HG02798 (cell line): ENCODE results near the gene EDEM3.

ENCODE experiments used
- ATAC-seq: cut with Tn5 transposase; IDR thresholded peaks from one replicate; pipeline ENCODE4 v1.9.1; 2021; ENCODE audit warnings: mild to moderate bottlenecking; ENCODE audit not compliant: unreplicated experiment, poor library complexity

The EDEM3 gene

DNA sequence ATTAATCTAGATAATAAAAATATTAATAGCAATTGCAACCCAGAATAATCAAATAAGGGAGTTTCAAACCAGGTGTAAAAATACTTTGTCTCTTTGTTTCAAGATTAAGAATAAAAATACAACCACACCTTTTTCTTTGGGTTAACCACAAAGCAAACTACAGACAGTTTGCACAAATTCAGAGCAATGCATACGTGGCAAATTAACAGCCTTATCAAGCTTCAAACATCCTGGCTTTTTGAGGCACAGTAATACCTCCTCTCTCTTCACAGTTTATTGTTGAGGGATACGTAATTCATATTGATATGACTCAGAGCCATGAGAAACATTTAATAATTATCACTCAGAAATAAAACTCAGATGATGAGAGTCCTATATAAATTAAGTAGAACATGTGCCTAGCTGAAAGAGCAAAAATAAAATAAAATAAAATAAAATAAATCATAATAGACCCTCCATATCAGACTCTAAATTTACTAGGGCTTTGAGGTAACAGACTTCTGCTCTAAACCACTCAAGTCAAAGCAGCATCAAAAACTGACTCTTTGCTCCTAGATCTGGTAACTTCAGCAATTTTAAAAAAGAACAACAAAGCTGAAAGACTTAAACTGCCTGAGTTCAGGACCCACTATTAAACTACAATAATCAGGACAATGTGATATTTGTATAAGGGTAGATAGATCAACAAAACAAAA, 11.4 kb downstream of the EDEM3 start:
- ATAC-seq, result peak; percentile 72

- no peak for ATAC-seq
Measured at GRCh38 chr1:184740344-184740743, 14.3 kb downstream of the EDEM3 start.

GRCh38 chr1:184739796-184740195, 14.9 kb downstream of the EDEM3 start:
- no peak for ATAC-seq

DNA sequence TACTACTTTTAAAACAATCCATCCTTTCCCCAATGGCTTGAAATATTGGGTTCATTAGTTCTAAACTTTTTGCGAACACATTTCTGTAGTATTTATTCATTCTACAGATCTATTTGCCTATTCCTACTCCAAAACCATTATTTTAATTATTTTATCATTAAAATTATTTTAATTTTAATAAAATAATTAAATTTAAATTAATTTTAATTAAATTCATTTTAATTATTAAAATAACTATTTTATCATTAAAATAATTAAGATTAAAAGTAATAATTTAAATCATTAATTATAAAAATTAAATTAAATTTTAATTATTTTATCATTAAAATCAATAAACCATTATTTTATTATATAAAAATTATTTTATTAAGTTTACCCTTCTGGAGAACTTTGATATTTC, 15.6 kb downstream of the EDEM3 start:
- ATAC-seq, result no peak

GRCh38 chr1:184734980-184735379, 19.7 kb downstream of the EDEM3 start:
- ATAC-seq, result peak; percentile 71

GRCh38 chr1:184724843-184725242, 29.8 kb downstream of the EDEM3 start:
- ATAC-seq, result no peak

GRCh38 chr1:184716158-184716557, 38.5 kb downstream of the EDEM3 start:
- no peak for ATAC-seq

DNA sequence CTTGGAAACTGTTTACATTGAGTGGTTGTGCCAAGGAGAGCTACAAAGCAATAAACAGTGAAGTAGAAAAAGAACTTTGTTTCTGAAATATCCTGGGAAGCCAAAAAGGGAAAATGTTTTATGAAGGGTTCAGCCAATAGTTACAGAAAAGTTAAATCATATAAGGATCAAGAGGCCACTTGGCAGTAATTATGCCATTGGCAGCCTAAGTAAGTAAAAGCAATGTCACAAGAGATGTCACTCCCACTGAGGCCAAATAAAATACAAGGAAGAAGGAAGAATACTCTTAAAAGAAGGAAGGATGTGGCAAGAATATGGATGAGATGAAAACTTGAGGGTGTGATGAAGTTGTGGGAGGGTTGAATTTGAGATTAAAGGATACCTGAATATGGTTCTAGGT, 45.2 kb downstream of the EDEM3 start:
- no peak for ATAC-seq

- no peak for ATAC-seq
Measured at GRCh38 chr1:184708084-184708676, 46.5 kb downstream of the EDEM3 start.

- no peak for ATAC-seq
Measured at GRCh38 chr1:184705271-184705670, 49.4 kb downstream of the EDEM3 start.

- ATAC-seq, result no peak
Measured at GRCh38 chr1:184701816-184702215, 52.8 kb downstream of the EDEM3 start.

GRCh38 chr1:184698969-184699368, 55.7 kb downstream of the EDEM3 start:
- no peak for ATAC-seq

GRCh38 chr1:184698016-184698415, 56.6 kb downstream of the EDEM3 start:
- ATAC-seq, result no peak

DNA sequence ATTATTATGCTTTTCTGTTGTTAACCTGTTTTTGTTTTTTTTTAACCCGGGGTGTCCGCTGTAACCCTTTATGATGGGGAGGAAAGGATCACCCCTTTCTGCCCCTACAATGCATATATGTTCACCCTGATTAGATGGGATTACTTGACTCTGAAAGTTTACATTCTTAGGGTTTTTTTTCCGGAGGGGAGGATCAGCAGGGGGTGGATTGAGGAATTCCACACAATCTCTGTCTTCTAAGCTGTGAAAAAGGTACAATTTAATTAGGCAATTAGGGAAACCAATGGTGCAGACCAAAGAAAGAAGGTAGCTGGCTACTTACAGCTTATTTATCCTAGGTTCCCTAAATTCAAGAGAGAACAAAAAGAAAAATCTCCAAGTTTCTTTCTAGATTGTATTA, 58.3 kb downstream of the EDEM3 start:
- no peak for ATAC-seq

- ATAC-seq, result no peak
Measured at GRCh38 chr1:184695023-184695422, 59.6 kb downstream of the EDEM3 start.

GRCh38 chr1:184693011-184693410, 61.6 kb downstream of the EDEM3 start:
- ATAC-seq, result no peak

GRCh38 chr1:184691719-184692324, 62.8 kb downstream of the EDEM3 start:
- no peak for ATAC-seq

DNA sequence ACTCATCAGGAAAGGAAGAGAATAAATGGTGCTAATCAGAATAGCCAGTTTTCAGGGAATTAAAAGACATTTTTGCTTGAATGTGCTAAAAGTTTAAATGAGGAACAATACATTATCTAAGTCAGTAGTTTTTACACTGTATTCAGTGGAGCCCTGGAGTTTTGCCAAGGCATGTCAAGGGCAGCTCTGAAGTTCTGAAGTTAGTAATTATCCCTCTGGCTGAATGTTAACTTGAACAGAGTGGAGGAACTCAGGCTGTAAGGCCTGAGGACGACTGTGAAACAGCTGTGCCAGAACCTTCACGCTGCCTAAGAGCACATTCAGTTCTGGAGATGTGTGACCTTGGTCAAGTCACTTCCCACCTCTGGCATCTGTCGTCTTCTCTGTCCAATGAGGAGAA, 68.1 kb downstream of the EDEM3 start:
- no peak for ATAC-seq

GRCh38 chr1:184685116-184685515, 69.5 kb downstream of the EDEM3 start:
- peak; percentile 82 for ATAC-seq

- ATAC-seq, result no peak
Measured at GRCh38 chr1:184684285-184685074, 70.2 kb downstream of the EDEM3 start.

- no peak for ATAC-seq
Measured at GRCh38 chr1:184682956-184683355, 71.7 kb downstream of the EDEM3 start.
